Medulla oblongata (tissue), 1 donor: ENCODE data around the gene MAP2K3.

Experiments
- DNase-seq: peaks from one replicate; pipeline ENCODE4 v3.0.0-alpha.2; 2015; ENCODE audit errors: extremely low spot score

Gene MAP2K3

DNA sequence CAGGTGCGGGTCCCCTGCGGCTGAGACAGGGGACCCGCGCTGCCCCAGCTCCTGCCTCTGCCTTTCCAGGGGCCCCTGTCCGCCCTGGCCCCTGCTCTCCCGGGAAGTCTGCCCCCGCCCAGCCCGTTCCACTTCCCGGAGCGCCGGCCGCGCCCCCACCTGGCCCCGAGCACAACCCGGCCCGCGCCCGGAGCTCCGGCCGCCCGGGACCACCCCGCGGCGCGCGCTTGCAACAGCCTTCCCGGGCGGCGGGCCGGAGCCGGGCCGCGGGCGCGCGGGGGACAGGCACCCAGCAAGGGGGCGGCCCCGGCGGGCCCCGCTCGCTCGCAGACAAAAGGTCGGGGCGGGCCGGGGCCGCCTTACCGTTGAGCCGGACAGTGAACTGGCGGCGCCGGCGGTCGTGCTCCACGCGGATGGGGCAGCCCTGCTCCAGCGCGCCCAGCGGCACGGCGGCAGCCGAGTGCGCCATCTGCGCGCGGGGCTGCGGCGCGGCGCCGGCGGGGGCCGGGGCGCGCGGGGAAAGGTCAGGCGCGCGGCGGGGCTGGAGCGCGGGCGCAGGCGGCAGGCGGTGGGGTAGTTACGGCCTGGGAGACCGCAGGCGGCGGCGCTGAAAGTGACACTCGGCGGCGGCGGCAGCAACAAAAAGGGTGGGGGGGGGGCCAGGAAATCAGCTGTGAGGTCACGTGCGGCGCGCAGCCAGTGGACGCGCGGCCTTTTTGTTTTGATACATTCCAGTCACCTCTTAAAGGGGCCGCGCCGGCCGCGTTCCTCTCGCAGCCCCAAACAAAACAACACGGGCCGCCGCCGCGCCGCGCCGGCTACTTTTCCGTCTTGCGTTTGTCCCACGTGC, 31.5 kb upstream of the MAP2K3 start, which contains the start of gene NATD1:
TSS of gene NATD1 (minus strand) at position 615 of the 850 bp plus-strand sequence. CDS start at position 469, 146 bp downstream.
- peak; percentile 89 for DNase-seq

DNA sequence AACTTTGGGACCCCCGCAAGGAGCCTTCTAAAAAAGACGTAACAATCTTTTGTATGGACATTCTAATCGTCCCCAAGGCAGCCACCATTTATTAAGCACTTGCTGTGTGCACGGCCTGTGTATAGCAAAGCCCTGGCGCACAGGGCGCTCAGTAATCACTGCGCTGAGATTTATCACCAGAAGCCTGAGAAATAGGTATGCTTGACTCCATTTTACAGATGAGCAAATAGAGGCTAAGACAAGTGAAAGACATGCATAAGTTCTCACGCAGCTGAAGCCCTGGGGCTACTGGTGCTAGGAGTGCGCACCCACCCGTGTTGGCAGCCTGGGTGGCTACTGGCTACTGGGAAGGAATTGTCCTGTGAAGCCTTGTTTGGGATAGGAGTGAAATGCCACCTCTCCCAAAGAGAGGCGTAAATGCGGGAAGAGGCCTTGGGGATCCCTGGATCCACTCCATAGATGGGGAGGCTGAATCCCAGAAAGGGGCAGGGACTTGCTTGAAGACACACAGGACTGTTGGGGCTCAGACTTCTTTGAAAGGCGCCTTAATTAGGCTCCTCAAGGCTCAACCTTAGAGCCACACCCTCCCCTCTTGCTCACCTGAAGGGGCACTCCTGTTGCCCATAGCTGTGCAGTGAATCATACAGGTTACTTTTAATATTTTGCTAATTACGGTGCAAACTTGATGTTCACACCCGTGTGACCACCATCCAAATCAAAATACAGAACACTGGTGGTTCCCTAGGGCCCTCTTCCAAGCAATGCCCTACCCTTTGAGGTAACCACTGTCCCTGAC, 30.7 kb upstream of the MAP2K3 start:
- DNase-seq: no peak

- DNase-seq: no peak
Observed at GRCh38 chr17:21258593-21258992, 25.9 kb upstream of the MAP2K3 start.

DNA sequence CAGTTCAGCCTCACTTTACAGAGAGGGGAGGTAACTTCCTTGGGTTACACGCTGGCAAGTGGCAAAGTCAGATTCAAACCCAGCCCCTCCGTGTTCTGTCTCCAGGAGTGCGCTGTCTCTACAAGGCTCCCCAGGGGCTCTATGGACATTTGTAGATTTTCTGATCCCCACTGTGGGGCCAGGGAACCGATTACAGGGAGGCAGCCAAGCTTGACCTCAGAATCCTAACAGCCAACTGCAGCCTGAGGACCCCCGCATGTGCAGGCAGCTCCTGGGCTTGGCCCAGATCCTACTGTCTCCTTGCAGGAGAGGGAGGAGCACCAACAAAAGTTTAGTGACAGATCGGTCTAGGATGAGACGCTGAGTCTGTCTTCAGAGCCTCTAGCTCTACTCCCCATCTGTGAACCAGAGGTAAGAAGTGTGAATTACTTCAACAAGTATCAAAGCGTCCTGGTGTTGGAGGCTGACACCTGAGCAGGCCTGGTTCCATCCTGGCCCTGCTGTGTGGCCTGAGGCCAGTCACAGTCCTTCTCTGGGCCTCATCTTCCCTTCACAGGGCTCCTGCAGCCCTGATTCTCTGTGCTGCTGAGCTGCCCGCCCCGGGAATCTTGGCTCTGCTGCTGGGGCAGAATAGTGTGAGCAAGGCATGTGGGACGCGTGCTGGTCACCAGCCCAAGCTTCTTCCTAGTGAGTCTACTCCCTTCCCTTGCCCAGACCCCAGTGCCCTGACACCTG, 22.1 kb upstream of the MAP2K3 start:
- no peak for DNase-seq

- DNase-seq: no peak
Observed at GRCh38 chr17:21263376-21263775, 21.1 kb upstream of the MAP2K3 start.

GRCh38 chr17:21268596-21269188, 15.8 kb upstream of the MAP2K3 start:
- no peak for DNase-seq

DNA sequence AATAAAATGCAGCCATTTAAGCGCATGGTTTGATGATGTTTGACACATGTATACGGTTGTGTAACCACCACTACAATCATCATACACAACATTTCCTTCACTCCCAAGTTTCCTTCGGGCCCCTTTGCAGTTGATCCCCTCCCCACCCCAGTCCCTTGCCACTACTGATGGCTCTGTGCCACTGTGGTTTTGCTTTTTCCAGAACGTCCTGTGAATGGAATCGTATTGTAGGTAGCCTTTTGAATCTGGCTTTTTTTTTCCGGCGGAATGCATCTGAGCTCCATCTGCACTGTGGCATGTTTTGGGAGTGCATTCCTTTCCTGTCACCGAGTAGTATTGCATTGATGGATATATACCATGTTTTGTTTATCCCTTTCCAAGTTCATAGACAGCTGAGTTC, 15.1 kb upstream of the MAP2K3 start:
- DNase-seq: no peak

GRCh38 chr17:21271454-21272183, 12.9 kb upstream of the MAP2K3 start:
- DNase-seq: no peak

- no peak for DNase-seq
Observed at GRCh38 chr17:21272250-21272649, 12.3 kb upstream of the MAP2K3 start.

- no peak for DNase-seq
Observed at GRCh38 chr17:21272881-21273792, 11.4 kb upstream of the MAP2K3 start.

DNA sequence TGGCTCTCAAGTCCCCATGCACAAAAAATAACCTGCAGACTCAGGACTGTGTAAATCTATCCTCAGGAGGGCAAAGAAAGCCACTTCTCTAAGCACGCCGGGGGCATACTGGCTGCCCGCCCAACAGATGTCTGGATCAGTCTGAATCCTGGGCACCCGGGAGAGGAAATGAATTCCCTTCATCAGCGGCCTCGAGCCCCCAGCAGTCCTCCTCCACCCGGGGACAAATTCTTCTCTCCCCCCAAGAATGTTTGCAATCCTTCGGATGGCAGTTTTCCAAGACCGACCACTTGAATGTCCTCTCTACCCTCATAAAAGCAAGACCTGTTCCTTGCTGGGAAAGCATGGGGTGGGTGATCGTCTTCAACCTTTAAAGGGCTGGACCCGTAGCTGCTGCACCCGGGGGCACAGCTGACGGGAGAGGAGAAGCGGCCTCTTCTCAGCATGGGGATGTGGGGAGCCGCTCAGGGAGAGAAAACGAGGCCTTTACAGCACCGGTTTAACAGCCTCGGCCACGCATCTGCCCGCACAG, 9.4 kb upstream of the MAP2K3 start:
- DNase-seq: no peak

- peak; percentile 93 for DNase-seq
Observed at GRCh38 chr17:21275579-21276263, 8.8 kb upstream of the MAP2K3 start.

- no peak for DNase-seq
Observed at GRCh38 chr17:21276264-21276588, 8.3 kb upstream of the MAP2K3 start.

- DNase-seq: no peak
Observed at GRCh38 chr17:21277332-21277731, 7.2 kb upstream of the MAP2K3 start.

GRCh38 chr17:21278450-21279197, 5.9 kb upstream of the MAP2K3 start:
- no peak for DNase-seq

DNA sequence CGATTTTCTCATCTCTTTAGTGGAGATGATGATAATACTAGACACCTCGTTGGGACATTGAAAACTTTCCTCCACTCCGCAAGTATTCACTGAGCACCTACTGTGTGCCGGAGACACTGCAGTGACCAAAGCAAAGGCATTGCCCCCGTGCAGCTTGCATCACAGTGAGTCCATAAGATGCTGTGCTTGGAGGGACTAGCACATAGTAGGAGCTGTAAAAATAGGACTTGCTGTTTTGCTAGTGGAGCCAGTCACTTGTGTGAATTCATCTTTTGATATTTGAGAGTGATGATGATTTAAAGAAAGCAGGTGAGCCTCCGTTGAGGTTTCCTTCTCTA, 5.3 kb upstream of the MAP2K3 start:
- no peak for DNase-seq

DNA sequence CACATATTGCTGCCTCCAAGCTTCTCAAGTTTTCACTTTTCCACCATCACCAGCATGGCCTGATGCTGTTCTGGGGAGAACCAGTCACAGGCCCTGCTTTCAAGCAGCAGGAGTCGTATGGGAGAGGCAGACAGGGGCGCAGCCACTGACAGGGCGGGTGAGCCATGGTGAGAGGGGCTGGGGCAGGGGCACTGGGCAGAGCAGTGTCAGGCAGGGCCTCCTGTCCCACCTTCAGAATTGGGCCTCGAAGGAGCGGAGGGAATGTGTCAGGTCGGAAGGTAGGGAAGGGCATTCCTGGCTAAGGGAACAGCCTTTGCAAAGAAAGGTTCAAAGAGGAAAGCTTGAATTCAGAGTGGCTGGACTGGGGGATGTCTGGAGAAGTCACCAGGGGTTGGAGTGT, 4.9 kb upstream of the MAP2K3 start:
- DNase-seq: no peak

GRCh38 chr17:21280081-21280518, 4.4 kb upstream of the MAP2K3 start:
- peak; percentile 90 for DNase-seq

DNA sequence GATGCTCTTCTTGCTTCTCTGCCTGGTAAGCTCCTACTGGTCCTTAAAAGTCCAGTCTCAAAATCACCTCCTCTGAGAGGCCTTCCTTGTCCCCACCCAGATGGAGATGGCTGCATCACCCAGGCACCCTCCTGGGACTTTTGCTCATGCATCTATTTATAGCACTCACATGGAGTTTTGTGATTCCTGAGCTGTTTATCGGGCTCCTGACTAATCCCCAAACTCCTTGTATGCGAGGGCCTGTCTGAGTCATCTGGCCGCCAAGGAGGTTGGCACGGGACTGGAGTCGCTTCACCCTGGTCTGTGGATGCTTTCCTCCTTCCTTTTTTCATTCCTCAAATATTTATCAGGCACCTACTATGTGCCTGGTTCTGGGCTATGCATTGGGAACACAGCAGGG, 2.3 kb upstream of the MAP2K3 start:
- no peak for DNase-seq
